Lower leg skin (tissue), 3 donors: ENCODE results near the gene TRIP10.

ENCODE experiments used
- CTCF ChIP-seq, 3 donors: fragments of 450-650 bp; IDR thresholded peaks; one replicate each; pipeline ENCODE4 v1.5.1; 2016; ENCODE audit warnings: antibody characterized with exemption in 3 of 3, mild to moderate bottlenecking in 3 of 3, moderate library complexity in 2 of 3
- POLR2A ChIP-seq, 2 donors: fragments of 450-650 bp; IDR thresholded peaks; one replicate each; pipeline ENCODE4 v1.6.1; 2016 to 2017; ENCODE audit warnings: antibody characterized with exemption in 2 of 2, mild to moderate bottlenecking in 1 of 2, moderate library complexity in 1 of 2

- no peak for TF ChIP-seq CTCF (IDR thresholded peaks at IDR 0.05)
- no peak for TF ChIP-seq POLR2A (IDR thresholded peaks at IDR 0.05)
Measured at GRCh38 chr19:6720369-6721137, 18.9 kb upstream of the TRIP10 start, which contains the start of gene C3.
